ENCODE results near the gene PDZK1IP1.
"Not testable (repeated sequence)": the region's sequence is repeated elsewhere in the genome, so short reads cannot be mapped to it uniquely, and the experiment has no call there.

PDZK1IP1 gene

GRCh38 chr1:47181095-47181954, 8.5 kb downstream of the PDZK1IP1 start:
- no peak for DNase-seq (ENCODE audit: low read depth in 3 of 3)

- DNase-seq (ENCODE audit: low read depth in 3 of 3): no peak
Measured at GRCh38 chr1:47180603-47181094, 9.2 kb downstream of the PDZK1IP1 start.

- no peak for DNase-seq (ENCODE audit: low read depth in 3 of 3)
Measured at GRCh38 chr1:47179988-47180563, 9.8 kb downstream of the PDZK1IP1 start.

GRCh38 chr1:47179017-47179987, 10.5 kb downstream of the PDZK1IP1 start:
- DNase-seq (ENCODE audit: low read depth in 3 of 3): peak; percentile 55 to 82 (median 57)

GRCh38 chr1:47178654-47179016, 11.2 kb downstream of the PDZK1IP1 start:
- no peak for DNase-seq (ENCODE audit: low read depth in 3 of 3)

GRCh38 chr1:47178020-47178419, 11.8 kb downstream of the PDZK1IP1 start:
- no peak for DNase-seq (ENCODE audit: low read depth in 3 of 3)

- peak in 2 of 3 experiments; percentile 13 to 34 for DNase-seq (ENCODE audit: low read depth in 3 of 3)
Measured at GRCh38 chr1:47175227-47175934, 14.5 kb downstream of the PDZK1IP1 start.

GRCh38 chr1:47174656-47175020, 15.2 kb downstream of the PDZK1IP1 start:
- no peak for DNase-seq (ENCODE audit: low read depth in 3 of 3)

GRCh38 chr1:47172782-47173181, 17.1 kb downstream of the PDZK1IP1 start:
- no peak for DNase-seq (ENCODE audit: low read depth in 3 of 3)

- DNase-seq (ENCODE audit: low read depth in 3 of 3): no peak
Measured at GRCh38 chr1:47164552-47164951, 25.3 kb downstream of the PDZK1IP1 start.

- no peak for DNase-seq (ENCODE audit: low read depth in 3 of 3)
Measured at GRCh38 chr1:47161298-47162040, 28.4 kb downstream of the PDZK1IP1 start.

- no peak for DNase-seq (ENCODE audit: low read depth in 3 of 3)
Measured at GRCh38 chr1:47160716-47161115, 29.1 kb downstream of the PDZK1IP1 start.

GRCh38 chr1:47157957-47158356, 31.9 kb downstream of the PDZK1IP1 start:
- DNase-seq (ENCODE audit: low read depth in 3 of 3): not testable (repeated sequence)

- DNase-seq (ENCODE audit: low read depth in 3 of 3): not testable (repeated sequence)
Measured at GRCh38 chr1:47156457-47156856, 33.4 kb downstream of the PDZK1IP1 start.

GRCh38 chr1:47149162-47149561, 40.7 kb downstream of the PDZK1IP1 start:
- DNase-seq (ENCODE audit: low read depth in 3 of 3): not testable (repeated sequence)

GRCh38 chr1:47147047-47147785, 42.6 kb downstream of the PDZK1IP1 start:
- no peak for DNase-seq (ENCODE audit: low read depth in 3 of 3)

- DNase-seq (ENCODE audit: low read depth in 3 of 3): not testable (repeated sequence)
Measured at GRCh38 chr1:47146495-47146894, 43.3 kb downstream of the PDZK1IP1 start.

- not testable (repeated sequence) for DNase-seq (ENCODE audit: low read depth in 3 of 3)
Measured at GRCh38 chr1:47143654-47144053, 46.2 kb downstream of the PDZK1IP1 start.

GRCh38 chr1:47140358-47140757, 49.5 kb downstream of the PDZK1IP1 start:
- not testable (repeated sequence) for DNase-seq (ENCODE audit: low read depth in 3 of 3)

All from stimulated activated CD4-positive, alpha-beta T cell treated with anti-CD3 and anti-CD28 coated beads, TNF-alpha, amount 100 ng/mL, for 24 hours (primary cell).